Thymus (tissue), 14 donors: Measurements from ENCODE around the gene TRNAU1AP. TPM values are rescaled to one million over a fixed set of nuclear protein-coding genes. Genes with fewer than 3 reads are reported as not detected.
A peak's percentile ranks its signal among the peaks of the same experiment; 100 is the strongest.

Source experiments
- DNase-seq, 9 donors: peaks; one replicate each; pipeline ENCODE4 v3.0.0-alpha.2; 2013; ENCODE audit warnings: low spot score in 9 of 9, low read depth in 6 of 9, missing footprints in 1 of 9
- H3K27ac ChIP-seq, 2 donors: one replicate each; pipeline ENCODE4 v1.5.1; 2013; ENCODE audit warnings: control low read depth in 1 of 2, low read depth in 1 of 2, low read length in 1 of 2, mild to moderate bottlenecking in 1 of 2, moderate library complexity in 1 of 2
- H3K27me3 ChIP-seq, 2 donors: one replicate each; pipeline ENCODE4 v1.5.1; 2013; ENCODE audit warnings: low read length in 1 of 2; ENCODE audit not compliant: control insufficient read depth in 2 of 2, insufficient read depth in 1 of 2
- H3K36me3 ChIP-seq, 2 donors: one replicate each; pipeline ENCODE4 v1.5.1; 2013; ENCODE audit warnings: low read length in 1 of 2, mild to moderate bottlenecking in 1 of 2, moderate library complexity in 1 of 2; ENCODE audit not compliant: control insufficient read depth in 2 of 2, insufficient read depth in 2 of 2
- H3K4me1 ChIP-seq, 2 donors: one replicate each; pipeline ENCODE4 v1.5.1; 2013; ENCODE audit warnings: low read length in 2 of 2; ENCODE audit not compliant: control insufficient read depth in 2 of 2, insufficient read depth in 2 of 2
- H3K4me3 ChIP-seq, 2 donors: one replicate each; pipeline ENCODE4 v1.5.1; 2013; ENCODE audit warnings: low read length in 2 of 2, control low read depth in 1 of 2, mild to moderate bottlenecking in 1 of 2
- H3K9me3 ChIP-seq, 2 donors: one replicate each; pipeline ENCODE4 v1.5.1; 2013; ENCODE audit warnings: low read length in 1 of 2, mild to moderate bottlenecking in 1 of 2; ENCODE audit not compliant: control insufficient read depth in 2 of 2, insufficient read depth in 1 of 2
- WGBS: extraction: QIAGEN DNeasy Blood & Tissue Kit; methylation state at CpG from one replicate; pipeline ENCODE4 v1.1.7; 2013; 5-methylcytosine and 5-hydroxymethylcytosine counted together
- long read RNA-seq, 10 donors: transcript quantifications; one replicate each; lab custom pipeline, GENCODE V29; 2026
- polyA plus RNA-seq: library from polyadenylated mRNA; stranded (reverse); fragments of 200-250 nt; gene quantifications from one replicate; pipeline ENCODE4 v1.2.3, GENCODE V29; 2013
- total RNA-seq: library from RNA; stranded (reverse); fragments of 120-200 nt; gene quantifications from one replicate; pipeline ENCODE4 v1.2.4, GENCODE V29; 2013
- donor health status: healthy.

The TRNAU1AP gene
- 42.6 TPM for total RNA-seq
- polyA plus RNA-seq, result 38.6 TPM
- long read RNA-seq, donor 1, result 0 reads
- long read RNA-seq, donor 2, transcript TRNAU1AP-201 (9 exons, 1,799 nt), result major isoform, 13 of 13 reads
- long read RNA-seq, donor 2, partial matches to known transcripts, result 0 of 13 reads
- long read RNA-seq, donor 2, other reads (novel, unspliced or antisense), result 0 of 13 reads
- long read RNA-seq, donor 3, transcript TRNAU1AP-201 (9 exons, 1,799 nt), result major isoform, 25 of 27 reads
- long read RNA-seq, donor 3, partial matches to known transcripts, result 0 of 27 reads
- long read RNA-seq, donor 3, other reads (novel, unspliced or antisense), result 0 of 27 reads
- long read RNA-seq, donor 4, partial matches to known transcripts, result 20 of 68 reads
- long read RNA-seq, donor 4, other reads (novel, unspliced or antisense), result 45 of 68 reads
- long read RNA-seq, donor 5, transcript TRNAU1AP-201 (9 exons, 1,799 nt), result major isoform, 16 of 26 reads
- long read RNA-seq, donor 5, partial matches to known transcripts, result 6 of 26 reads
- long read RNA-seq, donor 5, other reads (novel, unspliced or antisense), result 0 of 26 reads
- long read RNA-seq, donor 6, transcript TRNAU1AP-201 (9 exons, 1,799 nt), result major isoform, 11 of 11 reads
- long read RNA-seq, donor 6, partial matches to known transcripts, result 0 of 11 reads
- long read RNA-seq, donor 6, other reads (novel, unspliced or antisense), result 0 of 11 reads
- long read RNA-seq, donor 7, transcript TRNAU1AP-201 (9 exons, 1,799 nt), result major isoform, 9 of 10 reads
- long read RNA-seq, donor 7, partial matches to known transcripts, result 0 of 10 reads
- long read RNA-seq, donor 7, other reads (novel, unspliced or antisense), result 0 of 10 reads
- long read RNA-seq, donor 8, partial matches to known transcripts, result 0 of 4 reads
- long read RNA-seq, donor 8, other reads (novel, unspliced or antisense), result 0 of 4 reads
- long read RNA-seq, donor 9, transcript TRNAU1AP-201 (9 exons, 1,799 nt), result major isoform, 6 of 6 reads
- long read RNA-seq, donor 9, partial matches to known transcripts, result 0 of 6 reads
- long read RNA-seq, donor 9, other reads (novel, unspliced or antisense), result 0 of 6 reads
- long read RNA-seq, donor 10, transcript TRNAU1AP-201 (9 exons, 1,799 nt), result major isoform, 13 of 55 reads
- long read RNA-seq, donor 10, partial matches to known transcripts, result 5 of 55 reads
- long read RNA-seq, donor 10, other reads (novel, unspliced or antisense), result 35 of 55 reads

DNA sequence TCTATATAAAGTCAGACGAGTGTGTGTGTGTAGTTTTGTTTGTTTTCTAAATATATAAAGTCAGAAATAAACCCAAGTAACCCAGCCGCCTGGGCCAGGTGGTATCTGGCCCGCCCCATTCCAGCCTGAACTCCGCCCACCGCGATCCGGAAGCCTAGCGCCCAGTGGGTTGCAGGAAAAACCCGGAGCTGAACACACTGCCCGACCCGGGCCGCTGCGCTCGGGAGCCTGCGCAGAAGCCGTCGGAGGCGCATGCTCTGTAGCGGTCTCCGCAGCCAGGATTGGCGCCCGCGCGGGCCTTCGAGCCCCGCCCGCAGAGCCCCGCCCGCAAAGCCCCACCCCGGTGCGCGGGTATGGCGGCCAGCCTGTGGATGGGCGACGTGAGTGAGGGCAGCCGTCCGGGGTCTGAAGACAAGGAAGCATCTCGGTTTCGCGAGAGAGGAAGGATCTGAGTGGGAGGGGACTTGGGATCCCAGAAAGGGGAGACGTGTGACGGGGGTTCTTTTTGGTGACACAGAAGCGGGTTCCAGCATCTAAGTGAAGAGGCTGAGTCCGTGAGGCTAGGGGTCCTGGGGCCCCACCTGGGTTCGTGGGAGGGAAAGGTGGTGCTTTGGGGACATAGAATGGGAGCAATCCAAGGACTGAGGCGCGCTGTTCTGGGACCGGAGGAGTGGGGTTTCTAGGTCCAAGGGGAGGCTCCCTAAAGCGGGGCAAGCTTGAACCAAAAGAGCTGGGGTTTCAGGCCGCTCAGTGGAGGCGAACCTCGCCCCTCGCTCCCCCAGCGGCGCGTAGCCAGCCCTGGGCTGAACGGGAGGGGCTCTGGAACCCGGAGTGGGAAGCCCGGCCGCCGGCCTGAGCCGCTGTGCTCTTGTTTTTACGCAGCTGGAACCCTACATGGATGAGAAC is at the start of gene TRNAU1AP:
TSS of gene TRNAU1AP (plus strand) at position 328 of the 906 bp plus-strand sequence. CDS start at position 354, 26 bp downstream.
- WGBS, result under 1% methylated on average over 63 of the region's 63 CpGs
- H3K27me3 ChIP-seq, result no peaks in the 10 kb centered on the region

DNA sequence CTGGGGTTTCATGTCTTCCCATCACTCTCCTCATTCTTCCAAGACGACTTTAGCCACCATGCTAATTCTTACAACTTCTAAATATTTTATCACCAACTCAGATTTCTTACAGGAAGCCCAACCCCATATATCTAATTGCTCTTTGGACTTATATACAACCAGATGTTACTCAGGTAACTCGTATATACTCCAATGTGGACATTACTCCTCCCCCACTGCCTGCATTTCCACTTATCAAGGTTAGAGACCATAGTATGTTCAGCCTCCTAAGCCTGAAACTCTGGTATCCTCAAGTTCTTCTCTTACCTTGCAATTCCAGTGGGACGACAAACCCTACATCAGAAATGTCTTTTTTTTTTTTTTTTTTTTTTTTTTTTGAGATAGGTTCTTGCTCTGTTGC is 49.8 kb upstream of the TRNAU1AP start:
- H3K4me3 ChIP-seq, result no peak overlapping the region
- no peak for DNase-seq
- WGBS, result 95% methylated on average over 3 of the region's 3 CpGs
- H3K36me3 ChIP-seq, result peaks cover under 1 to 13% of the 10 kb centered on the region in 2 donors
- no peaks in the 10 kb centered on the region for H3K9me3 ChIP-seq
- H3K4me1 ChIP-seq, result peaks cover 9 to 11% of the 10 kb centered on the region in 2 donors
- no peak overlapping the region for H3K27ac ChIP-seq
- no peaks in the 10 kb centered on the region for H3K27me3 ChIP-seq

More for the DNA sequence above, at the start of gene TRNAU1AP:
- Histone ChIP-seq H3K27ac (peak within 1 kb of the TSS; percentile 81 to 92), H3K9me3 (no peaks in the 10 kb centered on the region), H3K4me1 (peaks cover 0 to 17% of the 10 kb centered on the region in 2 donors), H3K36me3 (peaks cover 17% of the 10 kb centered on the region in 2 donors), H3K4me3 (peak within 1 kb of the TSS; percentile 94 to 96)
- DNase-seq, result peak; percentile 90 to 98 (median 96)

DNA sequence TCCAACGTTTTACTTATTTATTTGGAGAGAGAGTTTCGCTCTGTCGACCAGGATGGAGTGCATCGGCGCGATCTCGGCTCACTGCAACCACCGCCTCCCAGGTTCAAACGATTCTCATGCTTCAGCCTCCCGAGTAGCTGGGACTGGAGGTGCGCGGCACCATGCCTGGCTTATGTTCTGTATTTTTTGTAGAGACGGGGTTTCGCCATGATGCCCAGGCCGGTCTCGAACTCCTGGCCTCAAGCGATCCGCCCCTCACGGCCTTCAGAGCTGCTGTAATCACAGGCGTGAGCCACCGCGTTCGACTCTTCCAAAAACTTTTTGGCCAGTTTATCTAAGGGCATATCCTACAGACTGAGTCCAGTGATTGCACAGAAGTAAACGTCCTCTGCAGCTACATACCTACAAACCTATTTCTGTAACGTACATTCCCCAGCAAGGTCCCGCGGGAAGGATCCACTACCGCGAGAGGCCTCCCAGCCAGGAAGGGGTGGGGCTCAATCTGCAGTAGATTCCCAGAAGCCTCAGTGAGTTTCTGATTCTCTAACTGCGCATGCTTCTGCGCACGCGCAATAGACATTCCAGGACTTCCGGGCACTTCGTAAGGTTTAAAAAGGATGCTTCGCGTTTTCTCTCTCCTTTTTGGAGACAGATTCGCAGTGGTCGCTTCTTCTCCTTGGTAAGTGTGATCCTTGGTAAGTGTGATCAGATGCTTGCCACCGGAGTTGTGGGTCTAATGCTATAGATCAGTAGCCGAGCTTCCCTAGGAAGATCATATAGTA is 47.3 kb upstream of the TRNAU1AP start, which contains the start of gene RCC1:
TSS of gene RCC1 (plus strand) at position 638 of the 782 bp plus-strand sequence. CDS start 23,824 bp downstream, outside the sequence.
- WGBS, result 1% methylated on average over 41 of the region's 41 CpGs
- peak; percentile 97 to 100 (median 99) for DNase-seq
- Histone ChIP-seq H3K36me3 (peaks cover 23 to 38% of the 10 kb centered on the region in 2 donors), H3K27me3 (no peaks in the 10 kb centered on the region), H3K27ac (peak within 1 kb of the TSS; percentile 88 to 95), H3K9me3 (no peaks in the 10 kb centered on the region), H3K4me1 (peaks cover 21 to 34% of the 10 kb centered on the region in 2 donors), H3K4me3 (peak within 1 kb of the TSS; percentile 68 to 90)

DNA sequence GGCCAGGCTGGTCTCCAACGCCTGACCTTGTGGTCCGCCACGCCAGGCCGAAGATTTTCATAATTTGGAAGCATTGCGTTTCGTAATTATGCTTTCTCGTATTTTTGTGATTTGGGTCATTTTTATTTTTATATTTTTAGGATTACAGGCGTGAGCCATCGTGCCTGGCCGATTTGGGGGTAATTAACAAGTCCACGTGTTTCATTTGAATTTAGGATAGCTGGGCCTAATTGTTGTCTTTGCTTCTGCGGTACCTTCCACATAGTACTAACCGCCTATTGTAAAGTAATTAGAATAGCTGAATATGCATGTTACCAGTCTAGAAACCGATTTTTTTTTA is 46.0 kb upstream of the TRNAU1AP start:
- Histone ChIP-seq H3K4me1 (peaks cover 24 to 39% of the 10 kb centered on the region in 2 donors), H3K9me3 (no peaks in the 10 kb centered on the region), H3K4me3 (peak overlapping the region; percentile 68 to 90), H3K27ac (peak overlapping the region; percentile 81 to 95), H3K27me3 (no peaks in the 10 kb centered on the region), H3K36me3 (peaks cover 33 to 51% of the 10 kb centered on the region in 2 donors)
- no peak for DNase-seq
- WGBS, result under 1% methylated on average over 14 of the region's 14 CpGs

DNA sequence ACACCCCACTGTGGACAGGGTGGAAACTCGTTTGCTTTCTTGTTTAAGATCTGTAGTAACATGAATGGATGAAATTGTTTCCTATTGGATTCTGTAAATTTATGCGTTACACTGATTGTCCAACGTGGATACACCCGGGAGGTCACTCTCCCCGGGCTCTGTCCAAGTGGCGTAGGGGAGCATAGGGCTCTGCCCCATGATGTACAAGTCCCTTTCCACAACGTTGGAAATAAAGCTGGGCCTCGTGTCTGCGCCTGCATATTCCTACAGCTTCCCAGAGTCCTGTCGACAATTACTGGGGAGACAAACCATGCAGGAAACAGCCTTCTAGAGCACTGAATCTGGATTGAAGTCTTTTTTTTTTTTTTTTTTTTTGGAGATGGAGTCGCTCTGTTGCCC is 45.6 kb upstream of the TRNAU1AP start:
- Histone ChIP-seq H3K4me1 (peaks cover 24 to 42% of the 10 kb centered on the region in 2 donors), H3K36me3 (peaks cover 35 to 54% of the 10 kb centered on the region in 2 donors), H3K27ac (peak overlapping the region; percentile 25 to 95), H3K27me3 (no peaks in the 10 kb centered on the region), H3K9me3 (no peaks in the 10 kb centered on the region), H3K4me3 (peak overlapping the region; percentile 68 to 90)
- peak in 1 of 9 donors; percentile 24 for DNase-seq
- WGBS, result 1% methylated on average over 11 of the region's 11 CpGs

DNA sequence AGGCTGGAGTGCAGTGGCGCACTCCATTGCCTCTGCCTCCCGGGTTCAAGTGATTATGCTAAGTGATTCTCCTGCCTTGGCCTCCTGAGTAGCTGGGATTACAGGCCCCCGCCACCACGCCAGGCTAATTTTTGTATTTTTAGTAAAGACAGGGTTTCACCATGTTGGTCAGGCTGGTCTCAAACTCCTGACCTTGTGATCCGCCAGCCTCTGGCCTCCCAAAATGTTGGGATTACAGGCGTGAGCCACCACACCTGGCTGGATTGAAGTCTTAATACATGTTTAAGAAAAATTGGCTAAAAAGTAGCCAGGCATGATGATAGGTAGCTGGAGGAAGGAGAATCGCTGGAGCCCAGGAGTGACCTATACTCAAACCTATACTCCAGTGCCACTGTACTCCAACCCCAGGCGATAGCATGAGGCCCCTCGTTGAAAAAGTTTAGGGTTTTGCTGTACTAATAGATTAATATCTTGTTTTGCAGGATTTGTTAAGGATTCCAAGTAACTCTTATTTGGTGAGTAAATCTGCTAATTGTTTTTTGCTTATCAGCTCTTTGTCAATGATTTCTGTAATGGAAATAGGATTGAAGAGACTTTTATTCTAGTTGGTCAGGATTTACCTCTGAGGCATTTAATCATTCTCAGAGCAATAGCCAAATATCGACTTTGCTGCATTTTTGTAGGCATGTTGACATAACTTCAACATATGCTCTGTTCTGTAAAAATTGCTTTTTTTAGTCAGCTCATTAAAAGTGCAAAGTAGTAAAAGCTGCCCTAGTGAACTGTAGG is 45.0 kb upstream of the TRNAU1AP start:
- Histone ChIP-seq H3K4me3 (peak overlapping the region; percentile 68 to 90), H3K9me3 (no peaks in the 10 kb centered on the region), H3K27ac (peak overlapping the region; percentile 60 to 95), H3K36me3 (peaks cover 37 to 60% of the 10 kb centered on the region in 2 donors), H3K4me1 (peaks cover 24 to 42% of the 10 kb centered on the region in 2 donors), H3K27me3 (no peaks in the 10 kb centered on the region)
- WGBS, result 9% methylated on average over 10 of the region's 10 CpGs
- no peak for DNase-seq

DNA sequence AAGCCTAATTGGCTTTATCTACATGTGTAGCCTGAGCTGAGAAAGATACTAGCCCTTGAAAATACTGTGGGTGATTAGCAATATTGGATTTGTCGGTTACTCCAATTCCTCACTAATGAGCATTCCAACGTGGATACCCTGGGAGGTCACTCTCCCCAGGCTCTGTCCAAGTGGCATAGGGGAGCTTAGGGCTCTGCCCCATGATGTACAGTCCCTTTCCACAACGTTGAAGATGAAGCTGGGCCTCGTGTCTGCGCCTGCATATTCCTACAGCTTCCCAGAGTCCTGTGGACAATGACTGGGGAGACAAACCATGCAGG is 44.5 kb upstream of the TRNAU1AP start:
- Histone ChIP-seq H3K36me3 (peaks cover 41 to 66% of the 10 kb centered on the region in 2 donors), H3K9me3 (peaks cover 0 to 3% of the 10 kb centered on the region in 2 donors), H3K4me3 (peak overlapping the region; percentile 68 to 90), H3K4me1 (peaks cover 24 to 42% of the 10 kb centered on the region in 2 donors), H3K27me3 (no peaks in the 10 kb centered on the region), H3K27ac (peak overlapping the region in 1 of 2 donors; percentile 95)
- DNase-seq, result no peak
- WGBS, result 29% methylated on average over 5 of the region's 5 CpGs
